HEK293 (cell line): ENCODE measurements around the gene ZNF319.

Experiments
- OVOL3 ChIP-seq: fragments of 450-650 bp; formaldehyde crosslinking; IDR thresholded peaks from 2 replicates; pipeline ENCODE4 v1.5.1; 2016; ENCODE audit warnings: missing biosample characterization, missing genetic modification characterization
- ZFP41 ChIP-seq: fragments of 450-650 bp; formaldehyde crosslinking; IDR thresholded peaks from 2 replicates; pipeline ENCODE4 v1.5.1; 2016; ENCODE audit warnings: missing biosample characterization, missing genetic modification characterization, borderline replicate concordance
- ZNF121 ChIP-seq: fragments of 450-650 bp; formaldehyde crosslinking; IDR thresholded peaks from 2 replicates; pipeline ENCODE4 v1.5.1; 2016; ENCODE audit warnings: missing biosample characterization, missing genetic modification characterization
- ZNF416 ChIP-seq: fragments of 450-650 bp; formaldehyde crosslinking; IDR thresholded peaks from 2 replicates; pipeline ENCODE4 v1.5.1; 2016; ENCODE audit warnings: missing biosample characterization, missing genetic modification characterization
- ZNF785 ChIP-seq: fragments of 450-650 bp; formaldehyde crosslinking; IDR thresholded peaks from 2 replicates; pipeline ENCODE4 v1.5.1; 2016; ENCODE audit warnings: missing biosample characterization, missing genetic modification characterization
- ZSCAN30 ChIP-seq: fragments of 450-650 bp; IDR thresholded peaks from 2 replicates; pipeline ENCODE4 v1.5.1; 2018; ENCODE audit warnings: missing biosample characterization, mild to moderate bottlenecking, missing genetic modification characterization, moderate library complexity
- TF ChIP-seq, protein P1 (sequence below): fragments of 450-650 bp; formaldehyde crosslinking; IDR thresholded peaks from 2 replicates; pipeline ENCODE4 v1.5.1; 2016; ENCODE audit warnings: missing biosample characterization, missing genetic modification characterization
- TF ChIP-seq, protein P2 (sequence below): fragments of 450-650 bp; formaldehyde crosslinking; IDR thresholded peaks from 2 replicates; pipeline ENCODE4 v1.5.1; 2016; ENCODE audit warnings: missing biosample characterization, missing genetic modification characterization, low read depth
- TF ChIP-seq, protein P3 (sequence below): fragments of 450-650 bp; formaldehyde crosslinking; IDR thresholded peaks from 2 replicates; pipeline ENCODE4 v1.5.1; 2016; ENCODE audit warnings: missing biosample characterization, missing genetic modification characterization, low read depth

DNA sequence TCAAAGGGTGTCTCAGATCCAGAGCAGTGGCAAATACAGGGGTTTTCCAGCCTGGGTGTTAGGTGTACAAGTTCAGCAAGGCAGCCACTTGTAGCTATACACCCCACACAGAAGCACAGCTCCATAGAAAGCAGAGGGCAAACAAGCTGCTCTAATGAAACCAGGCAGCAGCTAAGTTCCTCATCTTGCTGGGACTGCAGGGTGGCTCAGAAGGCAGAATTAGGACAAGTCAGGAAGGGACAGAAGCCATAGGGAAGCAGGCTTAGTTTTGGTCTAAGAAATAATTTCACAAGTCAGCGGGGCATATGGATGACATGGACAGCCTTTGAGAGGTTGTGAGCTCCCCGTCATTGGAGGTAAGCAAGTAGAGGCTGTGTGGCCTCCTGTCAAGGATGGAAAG is 53.2 kb downstream of the ZNF319 start:
- TF ChIP-seq, protein P1, sequence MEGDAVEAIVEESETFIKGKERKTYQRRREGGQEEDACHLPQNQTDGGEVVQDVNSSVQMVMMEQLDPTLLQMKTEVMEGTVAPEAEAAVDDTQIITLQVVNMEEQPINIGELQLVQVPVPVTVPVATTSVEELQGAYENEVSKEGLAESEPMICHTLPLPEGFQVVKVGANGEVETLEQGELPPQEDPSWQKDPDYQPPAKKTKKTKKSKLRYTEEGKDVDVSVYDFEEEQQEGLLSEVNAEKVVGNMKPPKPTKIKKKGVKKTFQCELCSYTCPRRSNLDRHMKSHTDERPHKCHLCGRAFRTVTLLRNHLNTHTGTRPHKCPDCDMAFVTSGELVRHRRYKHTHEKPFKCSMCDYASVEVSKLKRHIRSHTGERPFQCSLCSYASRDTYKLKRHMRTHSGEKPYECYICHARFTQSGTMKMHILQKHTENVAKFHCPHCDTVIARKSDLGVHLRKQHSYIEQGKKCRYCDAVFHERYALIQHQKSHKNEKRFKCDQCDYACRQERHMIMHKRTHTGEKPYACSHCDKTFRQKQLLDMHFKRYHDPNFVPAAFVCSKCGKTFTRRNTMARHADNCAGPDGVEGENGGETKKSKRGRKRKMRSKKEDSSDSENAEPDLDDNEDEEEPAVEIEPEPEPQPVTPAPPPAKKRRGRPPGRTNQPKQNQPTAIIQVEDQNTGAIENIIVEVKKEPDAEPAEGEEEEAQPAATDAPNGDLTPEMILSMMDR (tag by site-specific recombination), result no peak
- TF ChIP-seq ZNF785 (tag by site-specific recombination) (no peak), ZSCAN30 (tag by site-specific recombination) (no peak), OVOL3 (tag by site-specific recombination) (no peak), ZNF121 (no peak), ZFP41 (tag by site-specific recombination) (no peak), ZNF416 (tag by site-specific recombination) (no peak)
- TF ChIP-seq, protein P2, sequence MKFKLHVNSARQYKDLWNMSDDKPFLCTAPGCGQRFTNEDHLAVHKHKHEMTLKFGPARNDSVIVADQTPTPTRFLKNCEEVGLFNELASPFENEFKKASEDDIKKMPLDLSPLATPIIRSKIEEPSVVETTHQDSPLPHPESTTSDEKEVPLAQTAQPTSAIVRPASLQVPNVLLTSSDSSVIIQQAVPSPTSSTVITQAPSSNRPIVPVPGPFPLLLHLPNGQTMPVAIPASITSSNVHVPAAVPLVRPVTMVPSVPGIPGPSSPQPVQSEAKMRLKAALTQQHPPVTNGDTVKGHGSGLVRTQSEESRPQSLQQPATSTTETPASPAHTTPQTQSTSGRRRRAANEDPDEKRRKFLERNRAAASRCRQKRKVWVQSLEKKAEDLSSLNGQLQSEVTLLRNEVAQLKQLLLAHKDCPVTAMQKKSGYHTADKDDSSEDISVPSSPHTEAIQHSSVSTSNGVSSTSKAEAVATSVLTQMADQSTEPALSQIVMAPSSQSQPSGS (tag by site-specific recombination), result no peak
- TF ChIP-seq, protein P3, sequence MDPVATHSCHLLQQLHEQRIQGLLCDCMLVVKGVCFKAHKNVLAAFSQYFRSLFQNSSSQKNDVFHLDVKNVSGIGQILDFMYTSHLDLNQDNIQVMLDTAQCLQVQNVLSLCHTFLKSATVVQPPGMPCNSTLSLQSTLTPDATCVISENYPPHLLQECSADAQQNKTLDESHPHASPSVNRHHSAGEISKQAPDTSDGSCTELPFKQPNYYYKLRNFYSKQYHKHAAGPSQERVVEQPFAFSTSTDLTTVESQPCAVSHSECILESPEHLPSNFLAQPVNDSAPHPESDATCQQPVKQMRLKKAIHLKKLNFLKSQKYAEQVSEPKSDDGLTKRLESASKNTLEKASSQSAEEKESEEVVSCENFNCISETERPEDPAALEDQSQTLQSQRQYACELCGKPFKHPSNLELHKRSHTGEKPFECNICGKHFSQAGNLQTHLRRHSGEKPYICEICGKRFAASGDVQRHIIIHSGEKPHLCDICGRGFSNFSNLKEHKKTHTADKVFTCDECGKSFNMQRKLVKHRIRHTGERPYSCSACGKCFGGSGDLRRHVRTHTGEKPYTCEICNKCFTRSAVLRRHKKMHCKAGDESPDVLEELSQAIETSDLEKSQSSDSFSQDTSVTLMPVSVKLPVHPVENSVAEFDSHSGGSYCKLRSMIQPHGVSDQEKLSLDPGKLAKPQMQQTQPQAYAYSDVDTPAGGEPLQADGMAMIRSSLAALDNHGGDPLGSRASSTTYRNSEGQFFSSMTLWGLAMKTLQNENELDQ, result no peak
